ENCODE data around the gene TNRC6C. TPM values are rescaled to one million over a fixed set of nuclear protein-coding genes. Genes with fewer than 3 reads are reported as not detected.
A peak's percentile ranks its signal among the peaks of the same experiment; 100 is the strongest.

TNRC6C gene
- total and polyA plus RNA-seq, 2 of the 13 experiments (the other 11 are each of a cell fraction or from before 2014, with no cell fraction given): 0.66 to 4.9 TPM

DNA sequence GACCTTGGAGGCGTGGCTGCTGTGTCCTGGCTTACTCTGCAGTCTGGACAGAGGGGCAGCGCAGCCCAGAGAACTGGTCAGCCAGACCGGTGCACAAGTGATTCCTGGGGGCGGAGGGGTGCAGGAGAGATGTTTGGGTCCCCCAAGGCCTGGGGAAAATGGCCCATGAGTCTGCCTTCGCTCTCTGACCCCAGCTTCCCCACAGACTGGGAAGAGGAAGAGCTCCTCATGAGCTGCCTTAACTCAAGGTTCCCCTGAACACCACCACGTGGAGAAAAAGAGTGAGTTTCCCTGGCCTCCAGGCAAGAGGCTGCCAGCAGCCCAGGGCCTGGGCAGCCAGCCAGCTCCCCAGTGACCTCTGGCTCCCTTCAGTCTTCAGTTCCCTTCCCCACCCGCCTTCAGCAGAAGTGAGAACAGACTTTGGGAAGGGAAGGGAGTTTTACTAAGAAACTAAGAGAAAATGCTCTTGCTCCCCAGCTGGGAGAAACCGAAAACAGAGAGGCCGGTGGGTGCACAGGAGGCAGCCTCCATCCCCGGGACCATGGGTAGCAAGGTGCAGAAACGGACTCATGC, 185.7 kb downstream of the TNRC6C start (continued):
- TF ChIP-seq EHMT2 (IDR thresholded peaks at IDR 0.05; ENCODE audit: borderline replicate concordance, low read depth, low read length): no peak
- no peak for TF ChIP-seq HDAC6 (IDR thresholded peaks at IDR 0.05; ENCODE audit: low read depth, low read length)
- TF ChIP-seq MXI1 (IDR thresholded peaks at IDR 0.05; ENCODE audit: borderline replicate concordance, low read depth, low read length): peak; percentile 20; the same call in 1 of the 3 replicates
- TF ChIP-seq ZNF569 (CRISPR knock-in tag; IDR thresholded peaks at IDR 0.05; ENCODE audit: borderline replicate concordance): no peak
- no peak for TF ChIP-seq RBFOX2 (IDR thresholded peaks at IDR 0.05; ENCODE audit: low read depth, low read length)
- TF ChIP-seq PPARG (CRISPR knock-in tag; conservative IDR thresholded peaks at IDR 0.05): peak; percentile 47; the same call in 1 of the 2 replicates
- no peak for TF ChIP-seq SETDB1 (CRISPR knock-in tag; IDR thresholded peaks at IDR 0.05; ENCODE audit: borderline replicate concordance)
- TF ChIP-seq ZNF296 (CRISPR knock-in tag; conservative IDR thresholded peaks at IDR 0.05): no peak
- no peak for TF ChIP-seq ZMYM3 (CRISPR knock-in tag; IDR thresholded peaks at IDR 0.05)
- no peak for TF ChIP-seq PAXIP1 (CRISPR knock-in tag; conservative IDR thresholded peaks at IDR 0.05)
- TF ChIP-seq GTF2F1 (IDR thresholded peaks at IDR 0.05; ENCODE audit: low read length): no peak
- no peak for TF ChIP-seq ZBED4 (CRISPR knock-in tag; IDR thresholded peaks at IDR 0.05; ENCODE audit: borderline replicate concordance)
- peak; percentile 38; the same call in 1 of the 2 replicates for TF ChIP-seq SAFB2 (CRISPR knock-in tag; IDR thresholded peaks at IDR 0.05; ENCODE audit: borderline replicate concordance, low read depth)
- TF ChIP-seq ZNF350 (CRISPR knock-in tag; IDR thresholded peaks at IDR 0.05; ENCODE audit: borderline replicate concordance, low read depth): peak; percentile 41; the same call in 1 of the 2 replicates
- TF ChIP-seq HDAC1 (CRISPR knock-in tag; IDR thresholded peaks at IDR 0.05): no peak
- TF ChIP-seq MEIS2 (CRISPR knock-in tag; IDR thresholded peaks at IDR 0.05): no peak
- no peak for TF ChIP-seq BHLHE40 (IDR thresholded peaks at IDR 0.05; ENCODE audit: low read length)
- no peak for TF ChIP-seq ZFP62 (CRISPR knock-in tag; IDR thresholded peaks at IDR 0.05)
- TF ChIP-seq, protein P1, sequence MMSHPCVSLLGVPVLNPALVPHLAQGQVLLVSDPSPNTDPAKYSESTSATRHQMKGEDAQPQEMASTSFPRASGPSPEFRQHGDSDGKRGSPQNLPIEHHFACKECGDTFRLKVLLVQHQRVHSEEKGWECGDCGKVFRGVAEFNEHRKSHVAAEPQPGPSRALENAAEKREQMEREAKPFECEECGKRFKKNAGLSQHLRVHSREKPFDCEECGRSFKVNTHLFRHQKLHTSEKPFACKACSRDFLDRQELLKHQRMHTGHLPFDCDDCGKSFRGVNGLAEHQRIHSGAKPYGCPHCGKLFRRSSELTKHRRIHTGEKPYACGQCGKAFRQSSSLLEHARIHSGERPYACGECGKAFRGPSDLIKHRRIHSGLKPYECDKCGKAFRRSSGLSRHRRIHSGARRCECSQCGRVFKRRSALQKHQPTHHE (CRISPR knock-in tag; IDR thresholded peaks at IDR 0.05; ENCODE audit: borderline replicate concordance): no peak
- TF ChIP-seq BRD4 (CRISPR knock-in tag; IDR thresholded peaks at IDR 0.05): no peak
